K562 (cell line): Measurements from ENCODE around the gene ASIC1. TPM values are rescaled to one million over a fixed set of nuclear protein-coding genes. Genes with fewer than 3 reads are reported as not detected.
A peak's percentile ranks its signal among the peaks of the same experiment; 100 is the strongest.

Source experiments
- FOXK1 ChIP-seq: sonication (generic); formaldehyde crosslinking; IDR thresholded peaks from 2 replicates; pipeline ENCODE4 v1.8.0; 2022; ENCODE audit warnings: missing genetic modification reagents, mild to moderate bottlenecking, borderline replicate concordance
- GTF2A2 ChIP-seq: IDR thresholded peaks from 2 replicates; pipeline ENCODE4 v1.6.1; 2016; ENCODE audit warnings: mild to moderate bottlenecking, missing genetic modification characterization, missing compliant biosample characterization
- HNRNPL ChIP-seq: fragments of 200-400 bp; formaldehyde crosslinking; IDR thresholded peaks from 2 replicates; pipeline ENCODE4 v1.6.1; 2017; ENCODE audit warnings: low read depth, mild to moderate bottlenecking, low read length
- KHSRP ChIP-seq: fragments of 450-650 bp; IDR thresholded peaks from 2 replicates; pipeline ENCODE4 v1.6.1; 2017
- RCOR1 ChIP-seq, 2 experiments: IDR thresholded peaks; 2 replicates each; pipeline ENCODE4 v1.6.1; 2012; ENCODE audit warnings: low read depth in 2 of 2, low read length in 2 of 2, borderline replicate concordance in 1 of 2, improper control_type of control experiment in 1 of 2
- SRF ChIP-seq, 2 experiments: fragments of 250-450, 450-650 bp in 1 of 2; sonication (Bioruptor Pico) in 1 of 2; sonication (generic) in 1 of 2; formaldehyde crosslinking; IDR thresholded peaks; 2 replicates each; pipeline versions ENCODE4 v1.5.0 to v1.5.1; 2020 to 2022; ENCODE audit warnings: mild to moderate bottlenecking in 1 of 2, missing genetic modification reagents in 1 of 2
- TCF3 ChIP-seq: sonication (generic); formaldehyde crosslinking; IDR thresholded peaks from 2 replicates; pipeline ENCODE4 v1.4.0; 2020; ENCODE audit warnings: mild to moderate bottlenecking, missing genetic modification reagents
- TEAD4 ChIP-seq, 2 experiments: sonication (generic) in 1 of 2; formaldehyde crosslinking in 1 of 2; IDR thresholded peaks; 2 replicates each; pipeline versions ENCODE4 v1.6.1 to v1.8.0; 2012 to 2022; ENCODE audit warnings: borderline replicate concordance in 1 of 2, inconsistent platforms in 1 of 2, low read length in 1 of 2, mild to moderate bottlenecking in 1 of 2, missing genetic modification reagents in 1 of 2
- ZFP1 ChIP-seq: fragments of 450-650 bp; formaldehyde crosslinking; IDR thresholded peaks from 2 replicates; pipeline ENCODE4 v1.4.0; 2020; ENCODE audit warnings: mild to moderate bottlenecking, mixed read lengths
- ZNF431 ChIP-seq: sonication (generic); formaldehyde crosslinking; IDR thresholded peaks from 2 replicates; pipeline ENCODE4 v1.8.0; 2022; ENCODE audit warnings: mild to moderate bottlenecking, missing genetic modification reagents
- ZNF551 ChIP-seq: fragments of 250-450 bp; sonication (Bioruptor Pico); IDR thresholded peaks from 2 replicates; pipeline ENCODE4 v1.5.0; 2021; ENCODE audit warnings: mild to moderate bottlenecking, moderate library complexity
- polyA plus RNA-seq, 8 experiments: library from polyadenylated mRNA; depleted of rRNA in 4 of 8; stranded (reverse) in 5 of 8; unstranded in 3 of 8; fragments of >200 nt; fragmentation: Nextera tagmentation in 2 of 8; fragmentation: Illumina TruSeq in 1 of 8; extraction: Ambion mirVana in 2 of 8; extraction: Trizol in 1 of 8; gene quantifications; 2 replicates each; pipeline versions ENCODE4 v1.2.1 to v1.2.3, GENCODE V29; 2011 to 2014; ENCODE audit warnings: inconsistent platforms in 1 of 8, missing spikeins in 1 of 8
- total RNA-seq, 7 experiments: library from RNA; depleted of rRNA in 6 of 7; stranded (reverse); fragments of >200 nt in 6 of 7; fragmentation: Illumina TruSeq in 2 of 7; extraction: Trizol in 2 of 7; gene quantifications; 2 replicates each; pipeline versions ENCODE4 v1.2.1 to v1.2.3, GENCODE V29; 2011 to 2021; ENCODE audit warnings: low replicate concordance in 1 of 7
- TF ChIP-seq, protein P1 (sequence below), 2 experiments: fragments of 450-650 bp; IDR thresholded peaks; 2 replicates each; pipeline ENCODE4 v1.6.1; 2016; ENCODE audit warnings: mild to moderate bottlenecking in 2 of 2, borderline replicate concordance in 1 of 2, low read depth in 1 of 2, moderate library complexity in 1 of 2
- TF ChIP-seq, protein P2 (sequence below): fragments of 250-450 bp; sonication (Bioruptor Pico); IDR thresholded peaks from 2 replicates; pipeline ENCODE4 v1.8.0; 2021; ENCODE audit warnings: moderate library complexity, mild to moderate bottlenecking, inconsistent platforms
- TF ChIP-seq, protein P3 (sequence below): fragments of 450-650 bp; conservative IDR thresholded peaks from 2 replicates; pipeline ENCODE4 v1.6.1; 2016; ENCODE audit warnings: missing genetic modification characterization, low read depth, mild to moderate bottlenecking, control low read depth, missing compliant biosample characterization

Gene ASIC1
- total and polyA plus RNA-seq, 9 of the 15 experiments (the other 6 are each of a cell fraction or from before 2014, with no cell fraction given): 0.01 to 1.7 (median 0.45) TPM

DNA sequence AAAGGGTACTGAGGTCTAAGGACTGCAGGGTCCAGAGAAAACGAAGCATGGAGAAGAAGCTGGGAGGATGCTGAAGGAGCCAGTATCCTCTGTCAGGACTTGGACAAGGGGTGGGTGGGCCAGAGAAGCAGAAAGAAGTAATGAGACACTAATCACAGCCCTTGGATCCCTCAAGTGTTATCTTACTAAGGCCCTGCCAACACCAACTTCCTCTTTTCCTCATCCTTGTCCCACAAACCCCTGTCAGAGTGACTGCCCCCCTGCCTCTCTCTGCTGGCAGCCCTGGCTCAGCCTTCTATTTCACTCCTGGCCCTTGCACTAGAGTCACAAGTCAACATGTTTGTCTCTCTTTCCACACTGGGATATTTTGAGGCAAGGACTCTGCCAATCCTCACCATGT, 3.8 kb upstream of the ASIC1 start (continued):
- TF ChIP-seq, protein P1, sequence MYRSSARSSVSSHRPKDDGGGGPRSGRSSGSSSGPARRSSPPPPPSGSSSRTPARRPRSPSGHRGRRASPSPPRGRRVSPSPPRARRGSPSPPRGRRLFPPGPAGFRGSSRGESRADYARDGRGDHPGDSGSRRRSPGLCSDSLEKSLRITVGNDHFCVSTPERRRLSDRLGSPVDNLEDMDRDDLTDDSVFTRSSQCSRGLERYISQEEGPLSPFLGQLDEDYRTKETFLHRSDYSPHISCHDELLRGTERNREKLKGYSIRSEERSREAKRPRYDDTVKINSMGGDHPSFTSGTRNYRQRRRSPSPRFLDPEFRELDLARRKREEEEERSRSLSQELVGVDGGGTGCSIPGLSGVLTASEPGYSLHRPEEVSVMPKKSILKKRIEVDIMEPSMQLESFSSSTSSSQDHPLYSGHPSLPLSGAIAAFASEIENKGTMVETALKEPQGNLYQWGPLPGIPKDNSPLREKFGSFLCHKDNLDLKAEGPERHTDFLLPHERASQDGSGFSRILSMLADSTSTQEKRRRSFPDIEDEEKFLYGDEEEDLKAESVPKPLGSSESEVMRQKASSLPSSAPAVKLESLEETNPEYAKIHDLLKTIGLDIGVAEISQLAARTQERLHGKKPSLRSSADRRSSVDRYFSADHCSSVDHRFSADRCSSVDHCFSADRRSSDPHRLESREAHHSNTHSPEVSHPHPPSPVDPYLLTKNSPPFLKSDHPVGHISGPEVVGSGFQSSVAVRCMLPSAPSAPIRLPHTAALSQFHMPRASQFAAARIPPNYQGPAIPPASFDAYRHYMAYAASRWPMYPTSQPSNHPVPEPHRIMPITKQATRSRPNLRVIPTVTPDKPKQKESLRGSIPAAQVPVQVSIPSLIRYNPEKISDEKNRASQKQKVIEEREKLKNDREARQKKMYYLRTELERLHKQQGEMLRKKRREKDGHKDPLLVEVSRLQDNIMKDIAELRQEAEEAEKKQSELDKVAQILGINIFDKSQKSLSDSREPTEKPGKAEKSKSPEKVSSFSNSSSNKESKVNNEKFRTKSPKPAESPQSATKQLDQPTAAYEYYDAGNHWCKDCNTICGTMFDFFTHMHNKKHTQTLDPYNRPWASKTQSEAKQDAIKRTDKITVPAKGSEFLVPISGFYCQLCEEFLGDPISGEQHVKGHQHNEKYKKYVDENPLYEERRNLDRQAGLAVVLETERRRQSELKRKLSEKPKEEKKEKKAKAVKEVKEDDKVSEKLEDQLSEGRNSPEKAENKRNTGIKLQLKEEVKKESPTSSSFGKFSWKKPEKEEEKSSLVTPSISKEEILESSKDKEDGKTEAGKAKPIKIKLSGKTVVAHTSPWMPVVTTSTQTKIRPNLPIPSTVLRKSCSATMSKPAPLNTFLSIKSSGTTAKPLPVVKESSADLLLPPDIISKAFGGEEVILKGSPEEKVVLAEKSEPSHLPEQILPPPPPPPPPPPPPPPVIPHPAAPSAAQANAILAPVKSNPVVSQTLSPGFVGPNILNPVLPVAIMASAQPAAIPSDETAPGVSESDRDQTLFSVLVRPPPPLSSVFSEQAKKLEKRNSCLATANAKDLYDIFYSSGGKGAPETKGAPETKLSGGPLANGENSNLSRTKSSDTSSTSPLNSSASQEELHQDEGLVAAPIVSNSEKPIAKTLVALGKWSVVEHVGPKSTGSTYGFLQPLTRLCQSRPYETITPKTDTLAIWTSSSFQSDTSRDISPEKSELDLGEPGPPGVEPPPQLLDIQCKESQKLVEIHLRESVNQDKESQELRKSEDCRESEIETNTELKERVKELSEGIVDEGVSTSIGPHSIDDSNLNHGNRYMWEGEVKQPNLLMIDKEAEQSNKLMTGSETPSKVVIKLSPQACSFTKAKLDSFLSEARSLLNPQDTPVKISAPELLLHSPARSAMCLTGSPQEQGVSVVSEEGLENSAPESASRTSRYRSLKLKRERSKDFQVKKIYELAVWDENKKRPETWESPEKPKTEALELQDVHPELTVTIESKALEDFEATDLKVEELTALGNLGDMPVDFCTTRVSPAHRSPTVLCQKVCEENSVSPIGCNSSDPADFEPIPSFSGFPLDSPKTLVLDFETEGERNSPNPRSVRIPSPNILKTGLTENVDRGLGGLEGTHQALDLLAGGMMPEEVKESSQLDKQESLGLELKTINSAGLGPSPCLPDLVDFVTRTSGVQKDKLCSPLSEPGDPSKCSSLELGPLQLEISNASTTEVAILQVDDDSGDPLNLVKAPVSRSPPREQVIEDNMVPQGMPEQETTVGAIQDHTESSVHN (IDR thresholded peaks at IDR 0.05; ENCODE audit: borderline replicate concordance in 1 of 2, low read depth in 1 of 2): no peak
- peak; percentile 47; the same call in 1 of the 2 replicates for TF ChIP-seq TCF3
- TF ChIP-seq GTF2A2 (tag): no peak
- TF ChIP-seq SRF (CRISPR knock-in tag; IDR thresholded peaks at IDR 0.05): peak in 1 of 2 experiments; percentile 65; a peak in 1 of 4 replicates
- no peak for TF ChIP-seq KHSRP
- no peak for TF ChIP-seq FOXK1 (CRISPR knock-in tag)
- no peak for TF ChIP-seq ZFP1 (CRISPR knock-in tag)
- TF ChIP-seq TEAD4 (IDR thresholded peaks at IDR 0.05; ENCODE audit: low read length): peak; percentile 57; the same call in 1 of the 2 replicates
- TF ChIP-seq TEAD4 (CRISPR knock-in tag; IDR thresholded peaks at IDR 0.05; ENCODE audit: borderline replicate concordance): no peak
- TF ChIP-seq RCOR1 (IDR thresholded peaks at IDR 0.05; ENCODE audit: borderline replicate concordance in 1 of 2, low read depth in 2 of 2, low read length in 2 of 2): peak; percentile 11 to 86; a peak in 2 of 4 replicates
- TF ChIP-seq, protein P2, sequence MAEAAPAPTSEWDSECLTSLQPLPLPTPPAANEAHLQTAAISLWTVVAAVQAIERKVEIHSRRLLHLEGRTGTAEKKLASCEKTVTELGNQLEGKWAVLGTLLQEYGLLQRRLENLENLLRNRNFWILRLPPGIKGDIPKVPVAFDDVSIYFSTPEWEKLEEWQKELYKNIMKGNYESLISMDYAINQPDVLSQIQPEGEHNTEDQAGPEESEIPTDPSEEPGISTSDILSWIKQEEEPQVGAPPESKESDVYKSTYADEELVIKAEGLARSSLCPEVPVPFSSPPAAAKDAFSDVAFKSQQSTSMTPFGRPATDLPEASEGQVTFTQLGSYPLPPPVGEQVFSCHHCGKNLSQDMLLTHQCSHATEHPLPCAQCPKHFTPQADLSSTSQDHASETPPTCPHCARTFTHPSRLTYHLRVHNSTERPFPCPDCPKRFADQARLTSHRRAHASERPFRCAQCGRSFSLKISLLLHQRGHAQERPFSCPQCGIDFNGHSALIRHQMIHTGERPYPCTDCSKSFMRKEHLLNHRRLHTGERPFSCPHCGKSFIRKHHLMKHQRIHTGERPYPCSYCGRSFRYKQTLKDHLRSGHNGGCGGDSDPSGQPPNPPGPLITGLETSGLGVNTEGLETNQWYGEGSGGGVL: no peak
- TF ChIP-seq, protein P3, sequence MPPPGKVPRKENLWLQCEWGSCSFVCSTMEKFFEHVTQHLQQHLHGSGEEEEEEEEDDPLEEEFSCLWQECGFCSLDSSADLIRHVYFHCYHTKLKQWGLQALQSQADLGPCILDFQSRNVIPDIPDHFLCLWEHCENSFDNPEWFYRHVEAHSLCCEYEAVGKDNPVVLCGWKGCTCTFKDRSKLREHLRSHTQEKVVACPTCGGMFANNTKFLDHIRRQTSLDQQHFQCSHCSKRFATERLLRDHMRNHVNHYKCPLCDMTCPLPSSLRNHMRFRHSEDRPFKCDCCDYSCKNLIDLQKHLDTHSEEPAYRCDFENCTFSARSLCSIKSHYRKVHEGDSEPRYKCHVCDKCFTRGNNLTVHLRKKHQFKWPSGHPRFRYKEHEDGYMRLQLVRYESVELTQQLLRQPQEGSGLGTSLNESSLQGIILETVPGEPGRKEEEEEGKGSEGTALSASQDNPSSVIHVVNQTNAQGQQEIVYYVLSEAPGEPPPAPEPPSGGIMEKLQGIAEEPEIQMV (tag): peak; percentile 78
- TF ChIP-seq HNRNPL: no peak
- TF ChIP-seq ZNF431 (CRISPR knock-in tag): 0 out of 2 replicates have a peak, but pooled peaks have one; percentile 23
- no peak for TF ChIP-seq ZNF551 (CRISPR knock-in tag)
